ENCODE results near the gene DYNLRB1.

The DYNLRB1 gene

DNA sequence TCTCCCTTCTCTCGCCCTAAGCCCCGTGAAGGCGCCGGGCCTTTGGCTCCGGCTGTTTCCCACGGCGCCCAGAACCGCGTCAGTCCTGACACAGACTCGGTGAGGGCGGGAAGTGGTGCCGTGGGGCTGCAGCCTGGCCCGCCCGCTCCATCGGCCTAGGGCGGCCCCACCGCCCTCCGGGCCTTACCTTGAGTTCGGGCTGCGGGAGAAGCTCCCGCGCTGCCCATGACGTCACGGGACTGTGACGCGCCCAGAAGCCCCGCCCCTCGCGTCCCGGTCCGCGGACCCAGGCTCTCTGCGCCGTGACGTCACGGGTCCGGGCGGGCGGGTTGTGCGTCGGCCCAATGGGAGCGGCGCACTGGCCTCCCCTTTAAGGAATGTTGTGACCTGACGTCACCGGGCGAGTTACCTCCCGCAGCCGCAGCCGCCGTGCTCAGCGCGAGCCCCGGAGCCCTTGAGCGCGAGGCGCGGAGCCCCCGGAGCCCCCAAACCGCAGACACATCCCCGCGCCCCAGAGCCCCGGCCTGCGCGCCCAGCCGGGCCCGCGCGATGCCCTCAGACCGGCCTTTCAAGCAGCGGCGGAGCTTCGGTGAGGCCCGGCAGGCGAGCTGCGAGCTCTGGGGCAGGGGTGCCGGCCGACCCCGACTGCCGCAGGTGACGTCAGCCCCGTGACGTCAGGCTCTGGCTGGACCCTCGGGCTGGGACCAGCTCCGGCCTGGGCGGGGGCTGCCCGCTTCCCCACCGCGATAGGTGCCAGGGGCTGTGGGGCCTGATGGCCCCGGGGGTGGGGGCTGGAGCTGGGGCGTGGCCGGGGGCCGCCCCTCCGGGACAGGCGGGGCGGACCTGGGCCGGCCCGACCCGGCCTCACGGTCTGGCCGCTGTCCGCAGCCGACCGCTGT is 42.3 kb downstream of the DYNLRB1 start, which contains the start of gene MAP1LC3A:
MAP1LC3A (plus strand) TSS at position 399 of the 899 bp plus-strand sequence; CDS start at position 550, 151 bp downstream.
- DNase-seq (ENCODE audit: low read depth): peak; percentile 49

DNA sequence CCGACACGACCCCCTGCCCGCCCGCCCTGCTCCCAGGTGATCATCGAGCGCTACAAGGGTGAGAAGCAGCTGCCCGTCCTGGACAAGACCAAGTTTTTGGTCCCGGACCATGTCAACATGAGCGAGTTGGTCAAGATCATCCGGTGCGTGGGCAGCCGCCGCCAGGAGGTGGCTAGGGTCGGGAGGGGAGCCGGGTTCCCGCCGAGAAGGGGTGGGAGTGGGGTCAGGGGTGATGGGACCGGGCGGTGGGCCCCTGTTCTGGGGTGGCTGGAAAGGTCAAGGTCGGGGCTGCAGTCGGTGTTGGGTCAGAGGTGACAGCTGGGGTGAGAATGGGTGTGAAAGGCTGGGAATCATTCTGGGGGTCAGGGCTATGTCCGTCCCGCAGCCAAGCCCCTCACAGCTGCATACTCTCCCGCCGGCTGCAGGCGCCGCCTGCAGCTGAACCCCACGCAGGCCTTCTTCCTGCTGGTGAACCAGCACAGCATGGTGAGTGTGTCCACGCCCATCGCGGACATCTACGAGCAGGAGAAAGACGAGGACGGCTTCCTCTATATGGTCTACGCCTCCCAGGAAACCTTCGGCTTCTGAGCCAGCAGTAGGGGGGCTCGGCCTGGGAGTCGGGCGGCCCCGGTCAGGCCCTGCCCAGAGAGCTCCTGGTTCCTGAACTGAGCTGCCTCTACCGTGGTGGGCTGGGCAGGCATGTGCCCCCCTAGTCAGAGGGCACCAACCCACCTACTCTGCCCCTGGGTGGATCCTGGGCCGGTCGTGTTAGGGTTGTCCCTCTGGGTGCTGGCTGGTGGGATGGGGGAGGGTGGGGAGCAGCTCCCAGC is 43.3 kb downstream of the DYNLRB1 start:
- no peak for DNase-seq (ENCODE audit: low read depth)

DNA sequence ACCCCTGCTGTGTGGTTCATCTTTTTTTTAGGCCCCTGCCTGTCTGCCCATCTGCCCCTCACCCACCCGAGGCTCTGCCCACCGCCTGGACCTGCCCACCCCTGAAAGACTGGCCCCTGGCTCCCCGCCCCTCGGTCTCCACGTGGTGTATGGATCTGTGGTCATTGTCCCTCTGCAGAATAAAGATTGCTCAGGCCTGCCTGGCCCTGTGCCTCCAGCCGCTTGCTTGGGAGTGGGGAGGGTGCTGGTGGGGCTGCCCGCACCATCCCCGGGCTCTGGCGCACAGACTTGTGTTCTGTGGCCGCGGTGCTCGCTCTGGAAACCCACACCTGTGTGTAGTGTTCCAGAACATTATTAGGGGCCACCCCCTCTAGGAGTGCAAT is 43.9 kb downstream of the DYNLRB1 start:
- no peak for DNase-seq (ENCODE audit: low read depth)

DNA sequence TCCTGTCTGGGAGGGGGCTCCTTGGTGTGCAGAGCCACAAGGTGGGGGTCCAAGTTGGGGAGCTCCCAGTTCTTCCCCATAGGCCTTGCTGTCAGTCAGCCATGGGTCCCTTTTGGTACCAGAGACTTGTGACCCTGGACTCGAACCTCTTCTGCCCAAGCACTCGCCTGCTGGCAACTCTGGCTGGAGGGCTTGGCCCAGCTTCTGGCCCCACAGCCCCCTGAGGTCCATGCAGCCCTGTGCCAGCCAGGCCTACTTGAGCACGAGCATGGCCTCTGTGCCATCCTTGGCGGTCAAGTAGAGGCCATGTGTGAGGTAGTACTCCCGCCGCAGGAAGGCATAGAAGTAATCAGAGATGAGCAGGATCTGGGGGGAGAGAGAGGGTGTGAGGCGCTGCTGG is 44.4 kb downstream of the DYNLRB1 start:
- DNase-seq (ENCODE audit: low read depth): no peak

DNA sequence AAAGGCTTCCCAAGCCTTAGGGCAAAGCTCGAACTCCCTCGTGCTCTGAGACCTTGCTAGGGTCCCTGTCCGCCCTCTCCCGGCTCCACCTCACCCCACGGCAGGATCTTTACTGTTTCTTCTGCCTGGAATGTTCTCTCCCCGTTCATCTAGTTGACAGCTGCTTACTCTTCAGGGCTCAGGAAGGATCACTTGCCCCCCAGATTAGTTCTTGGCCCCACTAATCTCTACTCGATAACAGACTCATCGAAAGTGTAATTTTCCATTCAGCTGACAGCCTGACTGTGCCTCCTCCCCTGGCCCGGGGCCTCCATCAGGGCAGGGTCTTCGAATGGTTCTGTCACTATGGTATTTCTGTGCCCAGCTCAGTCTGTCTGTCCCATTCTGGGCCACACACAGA is 45.4 kb downstream of the DYNLRB1 start:
- no peak for DNase-seq (ENCODE audit: low read depth)

DNA sequence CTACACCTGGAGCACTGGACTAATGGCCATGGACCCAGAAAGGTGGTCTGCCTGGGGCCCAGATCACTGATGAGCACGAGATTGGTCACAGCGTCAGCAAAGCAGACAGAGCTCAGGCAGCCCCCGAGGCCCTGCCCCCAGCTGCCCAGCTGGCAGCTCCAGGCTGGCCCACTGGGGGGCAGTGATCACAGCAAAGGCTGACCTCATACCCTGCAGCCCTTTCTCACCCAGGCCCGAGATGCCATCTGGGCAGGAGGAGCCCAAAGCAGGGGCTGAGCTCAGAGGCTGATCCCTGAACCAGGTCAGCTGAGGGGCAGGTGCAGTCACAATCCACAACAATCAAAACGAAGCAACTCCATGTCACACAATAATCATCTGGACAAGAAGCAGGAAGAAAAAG is 46.4 kb downstream of the DYNLRB1 start:
- DNase-seq (ENCODE audit: low read depth): no peak

DNA sequence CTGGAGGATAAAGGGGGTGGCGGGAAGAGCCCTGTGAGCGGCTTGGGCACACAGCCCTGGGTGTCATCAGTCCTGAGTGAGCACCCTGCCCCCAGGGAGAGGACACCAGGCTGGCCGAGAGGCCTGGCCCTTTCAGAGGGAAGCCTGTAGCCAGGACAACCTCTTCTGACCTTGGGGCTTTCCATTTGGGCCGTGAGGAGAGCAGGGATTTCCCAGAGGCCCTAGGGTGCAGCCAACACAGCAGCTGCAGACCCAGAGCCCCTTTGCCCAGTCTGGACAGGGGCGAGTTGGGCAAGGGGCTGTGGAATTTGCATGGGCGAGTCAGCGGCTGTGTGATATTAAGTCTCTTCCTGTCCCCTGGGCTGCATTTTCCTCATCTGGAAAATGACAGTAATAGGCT is 48.6 kb downstream of the DYNLRB1 start:
- DNase-seq (ENCODE audit: low read depth): no peak

DNA sequence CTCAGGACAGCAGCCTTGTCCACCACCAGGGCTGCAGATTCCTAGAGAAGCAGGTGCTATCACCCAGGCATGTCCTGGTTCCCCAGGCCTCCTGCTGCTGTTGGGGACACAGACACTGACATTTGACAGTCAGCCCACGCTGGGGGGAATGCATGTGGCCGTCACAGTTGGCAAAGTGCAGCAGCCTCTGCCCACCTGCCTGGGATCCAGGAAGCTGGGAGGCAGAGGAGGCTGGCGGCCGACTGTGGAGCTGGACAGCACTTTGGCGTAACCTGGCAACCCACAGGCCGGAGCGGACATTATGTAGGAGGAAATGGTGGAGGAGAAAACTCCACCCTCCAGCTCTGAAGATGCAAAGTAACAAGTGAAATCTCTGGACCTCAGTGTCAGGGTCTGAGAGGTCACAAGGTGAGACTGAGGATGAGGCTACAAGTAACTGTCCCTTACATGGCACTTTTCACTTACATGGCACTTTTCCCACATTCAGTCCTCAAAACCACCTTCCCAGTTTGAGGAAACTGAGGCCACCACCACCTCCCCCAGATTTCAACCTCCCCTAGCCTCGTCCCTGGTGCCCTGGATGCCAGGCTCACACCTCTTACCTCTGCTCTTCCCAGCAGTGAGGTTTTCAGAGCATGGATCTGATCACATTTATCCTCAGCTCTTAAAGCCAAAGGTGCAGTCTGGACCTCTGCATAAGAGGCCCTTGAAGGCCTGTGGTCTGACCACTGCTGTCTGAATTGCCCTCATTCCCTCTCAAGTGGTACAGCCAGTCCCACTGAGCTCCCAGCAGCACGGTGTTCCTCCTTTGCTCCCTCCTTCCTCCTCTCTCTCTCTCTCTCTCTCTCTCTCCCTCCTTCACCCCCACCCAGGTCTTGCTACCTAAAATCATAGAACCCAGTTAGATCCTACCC is 51.0 kb downstream of the DYNLRB1 start:
- DNase-seq (ENCODE audit: low read depth): no peak

DNA sequence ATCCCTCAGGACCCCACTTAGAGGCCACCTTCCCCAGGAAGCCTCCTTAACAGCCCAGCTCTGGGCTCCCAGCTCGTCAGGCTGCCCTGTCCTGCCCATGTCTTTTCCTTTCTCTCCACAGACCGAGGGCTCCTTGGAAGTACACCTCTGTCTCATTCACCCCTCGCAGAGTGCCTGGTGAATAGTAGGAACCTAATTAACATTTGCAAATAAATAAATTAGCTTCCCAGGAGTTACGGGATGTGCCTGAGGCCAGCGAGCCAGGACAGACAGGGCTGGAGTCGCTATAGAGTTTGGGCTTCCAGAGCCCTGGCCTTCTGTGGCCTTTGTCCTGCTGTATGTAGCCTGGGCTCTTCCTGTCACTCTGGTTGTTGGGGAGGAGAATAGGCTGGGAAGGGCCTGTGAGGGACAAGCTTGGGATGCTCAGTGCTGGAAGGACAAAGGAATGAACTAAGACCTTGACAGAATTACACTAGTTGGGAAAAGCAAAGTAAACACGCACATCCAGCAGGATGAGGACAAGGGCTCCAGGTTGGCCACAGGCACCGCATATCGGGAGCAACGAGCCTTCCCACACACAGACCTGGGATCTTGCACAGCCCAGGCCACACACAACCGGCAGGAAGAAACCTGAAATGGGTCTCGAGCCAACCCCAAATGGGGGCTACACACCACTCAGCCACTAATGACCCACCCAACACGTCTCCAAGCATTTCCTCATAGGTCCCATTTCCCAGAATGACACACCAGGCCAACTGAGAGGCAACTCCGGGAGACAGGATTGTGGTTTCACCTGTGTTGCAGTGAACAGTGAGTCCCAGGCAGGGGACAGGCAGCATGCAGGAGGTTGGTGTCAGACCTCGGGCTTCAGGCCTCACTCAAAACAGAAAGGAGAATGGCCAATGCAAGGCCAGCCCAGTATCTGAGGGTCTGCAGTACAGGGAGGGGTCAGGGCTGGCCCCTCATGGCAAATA is 52.0 kb downstream of the DYNLRB1 start:
- DNase-seq (ENCODE audit: low read depth): no peak

DNA sequence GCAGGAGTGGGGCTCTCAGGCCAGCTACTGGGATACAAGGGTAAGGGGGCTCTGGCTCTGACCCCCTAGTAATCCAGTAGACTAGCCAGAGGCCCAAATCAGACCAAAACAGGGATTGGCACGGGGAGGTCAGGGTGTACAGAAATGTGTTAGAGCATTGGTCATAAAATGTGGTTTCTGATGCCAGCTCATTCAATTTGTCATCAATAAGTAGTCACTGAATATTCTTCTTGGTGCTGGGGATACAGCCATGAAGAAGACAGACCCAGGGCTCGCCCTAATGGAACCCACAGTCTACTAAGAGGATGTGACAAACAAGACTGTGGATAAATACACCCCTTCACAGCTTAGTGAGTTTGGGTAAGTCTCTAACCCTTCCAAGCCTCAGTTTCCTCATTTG is 53.4 kb downstream of the DYNLRB1 start:
- no peak for DNase-seq (ENCODE audit: low read depth)

DNA sequence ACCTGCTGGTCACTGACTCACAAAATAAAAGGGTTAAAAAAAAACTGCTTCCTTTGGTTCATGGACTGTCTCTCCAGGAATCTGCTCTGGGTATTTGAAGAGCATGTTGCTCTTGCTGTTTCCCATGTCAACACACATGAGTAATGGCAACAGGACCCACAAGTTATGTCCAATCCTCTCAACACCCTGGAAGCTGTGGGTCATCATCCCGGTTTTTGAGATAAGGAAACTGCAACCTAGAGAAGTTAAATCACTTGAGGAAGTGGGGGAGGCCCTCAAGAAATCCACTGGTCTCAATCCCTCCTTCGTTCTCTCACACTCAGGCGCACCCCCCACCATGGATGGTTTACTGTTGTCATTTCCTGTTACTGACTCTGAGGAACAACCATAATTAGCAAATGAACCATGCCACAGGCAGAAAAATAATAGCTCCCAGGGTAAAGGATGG is 54.7 kb downstream of the DYNLRB1 start:
- peak; percentile 39 for DNase-seq (ENCODE audit: low read depth)

DNA sequence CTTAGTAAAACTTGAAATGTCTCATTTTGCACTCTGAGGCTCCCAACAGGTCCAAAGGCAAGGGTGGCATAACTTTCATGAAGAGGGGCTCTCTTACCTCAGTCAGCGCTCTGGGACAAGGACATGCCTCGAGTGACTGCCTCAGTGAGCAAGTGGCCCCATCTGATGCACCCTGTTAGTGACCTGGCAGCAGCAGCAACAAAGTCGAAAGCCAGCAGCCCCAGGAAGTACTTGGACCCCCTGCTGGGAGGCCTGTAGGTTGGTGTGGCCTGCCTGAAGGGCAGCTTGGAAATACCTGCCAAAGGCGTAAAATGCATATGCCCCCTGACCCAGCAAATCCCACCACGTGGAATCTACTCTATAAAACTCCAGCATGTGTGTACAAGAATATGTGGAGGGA is 55.5 kb downstream of the DYNLRB1 start:
- no peak for DNase-seq (ENCODE audit: low read depth)

DNA sequence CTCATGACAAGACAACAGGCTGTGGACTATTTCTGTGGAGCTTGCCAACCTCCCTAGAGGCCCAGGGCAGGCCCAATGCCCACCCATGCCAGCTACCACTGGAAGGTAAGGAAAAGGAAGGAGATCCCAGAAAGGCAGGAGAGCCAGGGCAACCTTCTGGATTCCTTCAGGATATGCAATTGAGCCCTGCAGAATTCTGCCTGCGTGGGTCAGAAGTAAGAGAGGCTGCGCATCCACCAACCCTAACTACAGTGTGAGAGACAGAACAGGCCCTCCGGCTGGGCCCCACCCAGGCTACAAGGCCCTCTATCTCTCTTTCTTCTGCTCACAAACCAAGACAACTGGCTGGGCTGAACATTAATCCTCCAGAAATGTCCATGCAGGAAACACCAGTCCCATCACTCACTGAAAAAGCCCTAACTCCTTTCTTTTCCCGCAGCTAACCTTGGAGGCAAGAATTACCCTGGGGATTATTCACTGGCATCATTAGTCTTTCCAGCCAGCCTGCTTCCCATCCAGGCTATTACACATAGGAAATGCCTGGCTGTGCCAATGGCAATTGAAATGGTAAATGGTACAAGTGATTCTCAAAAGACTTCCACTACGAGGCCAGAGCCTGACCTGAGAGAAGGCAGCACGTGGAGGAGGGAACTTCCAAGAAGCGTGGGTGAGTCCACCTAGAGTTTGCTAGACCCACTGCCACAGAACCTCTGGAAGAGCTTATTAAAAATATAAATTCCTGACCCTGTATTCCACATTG is 57.5 kb downstream of the DYNLRB1 start:
- no peak for DNase-seq (ENCODE audit: low read depth)

DNA sequence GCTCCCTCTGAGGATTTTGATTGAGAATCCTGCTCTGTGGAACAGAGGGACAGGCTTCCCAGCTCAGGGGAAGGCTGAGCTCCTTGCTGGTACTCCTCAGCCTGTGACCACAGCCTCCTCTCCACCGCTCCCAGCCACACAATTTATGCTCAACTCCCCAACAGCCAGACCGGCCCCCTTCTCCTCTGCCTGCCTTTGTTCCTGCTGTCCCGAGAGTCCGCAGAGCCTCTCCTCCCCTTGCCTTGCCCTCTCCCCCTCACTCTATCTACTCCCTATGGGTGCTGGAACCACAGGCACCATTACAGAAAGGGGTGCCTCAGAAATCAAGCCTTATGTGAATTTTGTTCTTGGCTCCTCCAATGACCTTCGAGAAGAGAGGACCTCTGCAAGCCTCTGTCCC is 58.2 kb downstream of the DYNLRB1 start:
- DNase-seq (ENCODE audit: low read depth): no peak

DNA sequence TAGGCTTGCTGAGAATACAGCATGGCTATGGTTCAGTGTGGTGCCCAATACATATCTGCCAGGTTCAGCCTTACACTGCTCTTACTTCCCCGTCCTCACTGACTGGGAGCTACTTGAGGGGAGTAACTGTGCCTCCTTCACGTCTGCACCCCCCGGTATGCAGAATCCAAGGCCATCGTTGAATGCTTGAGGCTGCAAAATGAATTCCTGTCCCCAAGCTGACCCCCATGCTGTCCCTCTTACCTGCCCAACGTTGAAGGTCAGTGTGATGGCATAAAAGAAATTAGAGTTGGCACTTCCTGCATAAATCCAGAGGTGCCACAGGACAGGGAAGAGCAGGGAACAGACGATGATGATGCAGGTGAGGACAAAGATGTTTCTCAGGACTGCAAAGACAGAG is 58.6 kb downstream of the DYNLRB1 start:
- no peak for DNase-seq (ENCODE audit: low read depth)

DNA sequence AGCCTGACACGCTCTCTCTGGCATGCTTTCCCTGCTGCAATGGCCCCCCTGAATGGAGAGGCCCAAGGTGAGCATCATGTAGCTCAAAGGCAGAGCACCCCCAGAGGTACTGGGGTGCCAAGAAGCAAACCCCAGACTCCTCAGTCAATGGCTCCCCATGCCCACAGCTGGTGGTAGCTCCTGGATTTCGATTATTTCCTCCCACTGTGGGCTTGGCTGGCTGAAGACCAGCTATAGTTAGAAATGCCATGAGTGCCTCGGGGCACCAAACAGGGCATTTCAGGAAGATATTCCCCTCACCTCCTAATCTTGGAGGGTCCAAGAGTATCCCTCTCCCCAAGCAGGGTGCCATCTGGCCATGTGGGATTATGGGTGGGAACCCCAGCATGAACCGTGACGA is 59.0 kb downstream of the DYNLRB1 start:
- DNase-seq (ENCODE audit: low read depth): no peak

DNA sequence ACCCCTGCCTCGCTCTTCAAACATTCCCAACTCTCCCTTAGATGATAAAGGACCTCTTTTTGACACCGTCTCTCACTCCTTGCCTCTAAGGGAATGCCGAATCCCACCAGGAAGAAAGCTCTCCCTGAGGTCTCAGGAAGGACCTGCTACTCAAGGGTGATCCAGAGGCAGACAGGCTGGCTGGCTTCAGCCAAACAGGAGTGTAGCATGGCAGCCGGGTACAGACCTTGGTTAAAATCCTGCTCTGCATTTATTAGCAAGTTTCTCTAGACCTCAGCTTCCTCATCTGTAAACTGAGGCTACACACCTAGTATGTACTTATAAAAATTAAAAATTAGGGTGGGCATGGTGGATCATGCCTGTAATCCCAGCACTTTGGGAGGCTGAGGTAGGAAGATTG is 59.5 kb downstream of the DYNLRB1 start:
- DNase-seq (ENCODE audit: low read depth): no peak

DNA sequence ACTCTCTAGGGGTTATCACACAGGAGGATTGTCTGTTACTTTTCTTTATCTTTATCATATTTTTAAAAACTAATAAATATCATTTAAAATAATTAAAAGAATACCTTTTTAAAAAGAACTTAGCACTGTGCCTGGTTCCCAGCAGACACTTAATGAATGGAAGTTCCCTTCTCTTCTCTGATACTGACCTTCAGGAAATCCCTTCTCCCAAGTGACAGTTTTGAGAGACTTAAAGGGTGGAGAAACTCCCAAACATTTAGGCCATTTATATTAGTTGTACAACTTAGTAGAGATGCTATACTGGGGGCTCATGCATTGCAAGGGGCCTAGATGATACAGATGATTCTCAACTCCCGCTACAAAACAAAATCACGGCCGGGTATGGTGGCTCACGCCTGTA is 60.8 kb downstream of the DYNLRB1 start:
- no peak for DNase-seq (ENCODE audit: low read depth)

DNA sequence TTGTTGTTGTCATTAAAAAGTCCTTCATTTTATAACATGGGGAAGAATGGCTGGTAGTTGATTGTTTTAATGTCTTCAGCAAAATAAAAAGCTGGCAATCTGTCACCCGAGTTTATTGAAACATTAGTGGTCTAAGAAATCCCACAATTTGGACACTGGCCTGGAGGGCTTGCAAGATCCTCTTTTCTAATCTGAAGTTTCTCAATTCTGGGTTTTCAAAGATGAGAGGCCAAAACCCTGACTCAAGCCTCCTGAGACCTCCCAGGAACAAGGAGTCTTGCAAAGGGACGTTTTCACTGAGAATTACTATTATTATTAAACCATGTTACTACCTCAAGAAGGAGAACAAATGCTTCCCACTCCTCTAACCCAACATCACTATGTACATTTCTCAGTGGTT is 61.8 kb downstream of the DYNLRB1 start:
- no peak for DNase-seq (ENCODE audit: low read depth)

DNA sequence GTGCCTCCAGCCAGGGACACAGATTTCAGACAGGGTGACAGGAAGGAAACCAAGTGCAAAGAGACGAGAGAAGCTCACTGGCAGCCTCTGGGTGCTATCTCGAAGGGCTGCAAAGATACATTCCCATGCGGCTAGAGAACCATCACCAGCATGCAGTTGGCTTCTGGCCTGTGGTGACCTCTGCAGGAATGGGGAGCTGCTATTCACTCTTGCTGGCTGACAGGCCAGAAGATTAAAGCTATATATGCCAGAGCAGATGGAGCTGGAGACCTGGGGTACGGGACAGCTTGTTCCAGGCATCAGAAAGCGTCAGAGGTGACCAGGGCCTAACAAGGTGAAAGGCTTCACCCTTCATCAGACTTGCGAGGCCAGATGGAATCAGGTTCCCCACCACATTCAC is 62.3 kb downstream of the DYNLRB1 start:
- DNase-seq (ENCODE audit: low read depth): no peak
